HG03060 (cell line): ENCODE measurements around the gene TLE1.
"Not testable (repeated sequence)": the region's sequence is repeated elsewhere in the genome, so short reads cannot be mapped to it uniquely, and the experiment has no call there.

Experiments
- ATAC-seq: cut with Tn5 transposase; IDR thresholded peaks from one replicate; pipeline ENCODE4 v1.9.1; 2021; ENCODE audit warnings: low read depth, moderate number of reproducible peaks; ENCODE audit not compliant: unreplicated experiment

The TLE1 gene

DNA sequence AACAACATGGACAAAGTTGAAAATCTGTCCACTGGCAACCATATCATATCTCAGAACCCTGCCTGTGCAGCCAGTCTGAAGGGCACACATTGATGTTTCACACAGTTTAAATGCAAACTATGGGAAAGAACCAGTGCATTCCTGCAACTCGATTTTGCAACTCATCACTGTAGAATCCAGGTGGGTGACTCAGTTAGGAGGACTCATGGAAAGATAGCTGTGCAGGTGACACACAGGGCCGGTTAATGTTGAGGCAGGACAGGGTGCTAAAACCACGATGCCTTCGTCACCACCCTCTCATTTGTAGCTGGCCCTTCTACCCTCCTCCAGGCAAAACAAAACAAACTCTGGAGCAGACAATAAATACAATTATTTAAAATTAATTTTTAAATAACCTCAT, 62.8 kb downstream of the TLE1 start:
- no peak for ATAC-seq

DNA sequence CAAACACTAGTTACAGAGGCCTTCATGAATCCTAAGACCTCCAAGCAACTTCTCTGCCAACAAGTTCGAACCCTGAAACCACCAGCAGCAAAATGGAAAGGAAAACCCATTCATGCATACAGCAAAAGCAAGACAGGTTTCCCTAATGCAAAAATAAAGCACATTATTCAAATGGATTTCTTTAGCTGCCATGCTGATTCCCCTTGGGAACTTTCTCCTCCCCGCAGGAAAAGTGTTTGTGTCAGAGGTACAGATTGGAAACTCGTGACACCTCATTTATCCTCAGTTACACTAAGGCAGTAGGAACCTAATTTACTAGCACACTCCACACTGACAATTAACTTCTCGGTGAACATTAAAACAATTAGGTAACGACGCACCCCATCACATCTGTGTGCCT, 63.4 kb downstream of the TLE1 start:
- no peak for ATAC-seq

DNA sequence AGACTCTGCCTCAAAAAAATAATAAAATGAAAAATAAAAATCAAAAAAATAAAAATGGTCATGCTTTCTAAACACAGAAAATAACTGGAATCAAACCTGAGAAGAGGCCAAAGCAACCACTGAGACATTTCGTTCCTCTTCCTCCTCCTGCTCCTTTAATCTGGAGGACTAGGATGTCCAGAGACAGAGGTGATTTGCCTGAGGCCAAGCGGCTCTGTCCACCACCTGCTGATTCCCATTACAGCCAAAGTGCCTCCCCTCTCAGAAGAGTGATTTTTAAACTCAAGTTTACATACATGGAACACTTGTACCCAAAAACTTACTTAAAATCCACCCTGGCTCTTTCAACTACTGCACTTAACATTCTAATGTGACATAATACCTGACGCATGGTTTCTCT, 65.6 kb downstream of the TLE1 start:
- ATAC-seq = no peak

DNA sequence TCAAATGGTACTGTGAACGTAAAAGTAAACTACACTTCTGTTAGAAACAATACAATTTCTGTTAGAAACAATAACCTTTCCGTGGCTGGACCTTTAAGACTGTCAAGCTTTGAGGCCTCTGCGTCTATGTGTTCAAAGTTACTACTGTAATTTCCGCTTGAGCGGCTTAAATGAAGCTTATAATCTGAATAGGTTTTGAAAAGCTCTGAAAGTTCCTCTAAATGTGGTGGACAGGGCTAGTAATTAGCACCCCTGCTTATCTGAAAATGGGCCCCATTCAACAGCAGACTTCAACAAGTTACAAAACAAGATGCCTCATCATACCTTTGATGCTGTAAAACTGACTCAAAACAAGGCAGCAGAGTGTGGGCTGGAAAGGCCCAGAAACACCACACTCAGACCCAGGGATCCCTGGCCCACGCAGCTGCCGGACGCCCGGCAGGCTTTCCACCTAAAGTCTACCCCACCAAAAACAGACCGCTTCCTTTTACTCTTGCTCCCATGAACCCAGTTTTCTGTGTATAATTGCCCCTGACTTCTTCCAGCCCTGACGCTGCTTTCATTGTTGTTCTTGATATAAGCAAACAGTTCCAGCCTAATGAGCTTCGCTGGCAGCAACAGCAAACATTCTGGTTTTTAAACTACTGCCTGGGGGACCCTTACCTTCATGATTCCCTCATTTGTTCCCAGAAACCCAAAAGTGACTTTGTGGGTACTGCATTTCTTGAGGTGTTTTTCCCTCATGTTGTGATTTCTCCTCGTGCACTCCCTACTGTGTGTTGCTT, 66.7 kb downstream of the TLE1 start:
- no peak for ATAC-seq

DNA sequence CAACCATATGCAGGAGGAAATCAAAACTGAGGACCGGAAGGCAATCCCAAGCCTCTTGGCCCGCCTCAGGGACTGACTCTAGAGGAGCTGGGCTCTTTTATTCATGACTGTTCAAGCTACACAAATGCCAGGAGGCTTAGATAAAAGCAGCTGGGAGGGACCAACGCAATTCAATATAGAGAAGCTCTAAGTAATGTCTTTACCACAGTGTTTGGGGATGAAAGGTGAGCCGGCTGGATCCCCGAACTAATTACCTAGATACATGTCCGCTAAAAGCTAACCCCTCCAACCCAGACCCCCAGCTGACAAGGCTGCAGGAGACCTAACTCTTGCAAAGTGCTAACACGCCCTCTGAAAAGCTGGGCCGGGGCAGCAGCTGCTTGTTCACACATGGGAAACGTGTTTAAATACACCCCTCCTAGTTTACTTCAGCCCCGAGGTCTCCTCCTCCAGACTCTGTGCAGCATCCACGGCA, 67.5 kb downstream of the TLE1 start:
- ATAC-seq = no peak

DNA sequence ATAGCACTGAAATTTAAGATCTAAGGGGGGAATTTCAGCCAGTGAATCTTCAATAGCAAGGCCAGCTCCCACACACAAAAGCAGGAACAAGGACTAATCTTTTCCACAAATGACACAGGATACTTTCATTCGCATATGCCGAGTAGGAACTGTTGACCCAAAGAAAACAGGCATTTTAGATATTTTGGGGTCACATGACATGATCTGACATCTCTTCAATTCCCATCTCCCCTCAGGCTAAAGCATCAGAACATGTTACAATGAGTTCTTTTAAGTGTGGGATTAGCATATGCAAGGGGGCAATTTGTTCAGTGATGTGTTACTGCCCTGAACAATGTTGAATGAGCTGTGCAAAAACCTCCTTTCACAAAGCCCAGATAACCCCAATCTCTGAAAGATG, 68.2 kb downstream of the TLE1 start:
- ATAC-seq = no peak

DNA sequence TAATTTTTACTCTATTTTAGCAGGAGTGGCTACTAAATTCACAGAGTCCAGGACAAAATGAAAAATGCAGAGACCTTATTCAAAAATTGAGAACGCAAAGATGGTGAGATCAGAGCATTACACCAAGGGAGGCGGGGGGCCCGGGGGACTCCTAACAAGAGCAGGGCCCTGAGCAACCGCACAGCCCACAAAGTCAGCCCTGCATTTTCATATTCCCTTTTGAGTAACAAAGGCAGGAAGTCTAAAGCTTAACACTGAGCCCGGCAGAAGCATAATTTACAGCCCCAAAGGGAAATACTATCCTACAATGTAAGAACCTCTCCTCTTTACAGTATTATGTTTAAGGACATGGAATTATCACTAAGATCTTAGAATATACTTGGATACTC, 69.4 kb downstream of the TLE1 start:
- peak; percentile 48 for ATAC-seq

DNA sequence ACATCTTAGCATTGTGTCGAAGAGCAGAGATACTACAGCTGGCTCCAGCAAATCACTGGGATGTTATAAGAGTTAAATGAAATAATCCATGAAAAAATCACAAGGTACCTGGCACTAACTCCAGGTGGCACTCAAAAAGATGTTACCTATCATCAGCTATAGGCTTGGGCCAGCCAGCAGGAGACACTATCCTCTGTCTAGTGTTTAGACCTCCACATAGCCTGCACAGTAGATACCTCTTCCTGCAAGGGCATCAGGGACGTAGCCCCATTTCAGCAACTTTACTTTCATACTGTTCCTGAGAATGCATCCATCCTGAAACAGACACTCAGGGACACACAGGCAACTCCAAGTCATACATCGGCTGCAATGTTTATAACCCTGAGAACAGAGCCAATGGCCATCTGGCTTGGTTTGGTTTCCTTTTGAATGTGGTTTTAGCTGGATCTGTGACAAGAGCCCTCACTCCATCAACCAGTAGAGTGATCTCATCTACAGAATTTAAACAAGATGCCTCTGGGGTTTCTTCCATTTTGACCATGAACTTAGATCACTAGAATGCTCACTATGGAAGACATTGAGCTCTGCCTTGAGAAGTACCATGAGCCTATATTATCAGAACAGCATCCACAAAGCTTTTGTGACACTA, 69.9 kb downstream of the TLE1 start:
- peak; percentile 59 for ATAC-seq

DNA sequence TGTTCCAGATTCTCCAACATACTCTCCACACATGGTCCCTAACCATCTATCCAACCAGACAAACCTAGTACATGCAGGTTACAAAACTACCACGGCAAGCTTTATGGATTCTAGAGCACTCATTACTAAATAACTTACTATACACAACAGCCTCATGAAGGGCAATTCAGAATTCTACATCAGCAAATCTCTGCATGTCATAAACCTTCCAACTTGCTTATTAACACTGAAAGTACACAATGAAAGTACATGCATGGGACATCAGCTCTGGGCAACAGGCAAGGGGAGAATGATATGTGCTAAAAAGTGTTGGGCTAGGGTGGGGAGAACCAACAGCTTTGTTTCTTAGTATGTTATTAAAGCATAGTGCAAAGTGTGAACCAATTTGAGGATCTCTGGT, 70.4 kb downstream of the TLE1 start:
- ATAC-seq = no peak

DNA sequence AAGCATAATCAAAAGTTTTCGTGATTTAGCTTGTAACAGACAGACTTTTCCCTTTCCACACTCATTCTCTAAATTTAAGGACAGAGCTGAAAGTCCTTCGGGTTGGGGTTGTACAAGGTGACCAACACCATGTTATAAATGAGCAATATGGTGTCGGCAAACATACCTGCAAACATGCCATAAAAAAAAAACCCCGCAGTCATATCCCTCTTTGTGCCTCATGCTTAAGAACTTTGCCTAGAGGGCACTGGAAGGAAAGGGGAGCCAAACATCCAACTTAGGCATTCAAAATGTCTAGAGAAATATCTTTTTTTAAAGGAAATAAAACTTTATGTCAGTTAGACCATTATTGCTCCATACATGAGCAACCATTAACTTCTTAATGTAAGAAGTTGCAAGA, 73.2 kb downstream of the TLE1 start:
- no peak for ATAC-seq

DNA sequence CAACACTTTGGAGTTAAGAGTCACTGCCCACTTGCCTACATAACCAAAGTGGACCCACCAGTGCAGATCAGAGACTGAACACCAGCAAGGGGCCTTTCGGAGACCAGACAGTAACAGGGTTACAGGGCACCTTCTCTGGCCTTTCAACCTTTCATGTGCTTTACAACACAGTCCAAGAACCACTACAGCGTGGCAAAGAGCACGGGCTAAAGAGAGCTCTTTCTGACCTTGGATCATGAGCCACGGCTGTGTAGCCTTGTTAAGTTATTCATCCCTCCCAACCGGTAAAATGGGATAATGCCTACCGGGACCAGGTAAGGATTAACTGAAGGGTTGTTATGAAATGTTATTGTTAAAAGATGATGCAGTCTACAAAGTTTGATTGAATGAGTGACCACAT, 75.0 kb downstream of the TLE1 start:
- ATAC-seq = no peak

DNA sequence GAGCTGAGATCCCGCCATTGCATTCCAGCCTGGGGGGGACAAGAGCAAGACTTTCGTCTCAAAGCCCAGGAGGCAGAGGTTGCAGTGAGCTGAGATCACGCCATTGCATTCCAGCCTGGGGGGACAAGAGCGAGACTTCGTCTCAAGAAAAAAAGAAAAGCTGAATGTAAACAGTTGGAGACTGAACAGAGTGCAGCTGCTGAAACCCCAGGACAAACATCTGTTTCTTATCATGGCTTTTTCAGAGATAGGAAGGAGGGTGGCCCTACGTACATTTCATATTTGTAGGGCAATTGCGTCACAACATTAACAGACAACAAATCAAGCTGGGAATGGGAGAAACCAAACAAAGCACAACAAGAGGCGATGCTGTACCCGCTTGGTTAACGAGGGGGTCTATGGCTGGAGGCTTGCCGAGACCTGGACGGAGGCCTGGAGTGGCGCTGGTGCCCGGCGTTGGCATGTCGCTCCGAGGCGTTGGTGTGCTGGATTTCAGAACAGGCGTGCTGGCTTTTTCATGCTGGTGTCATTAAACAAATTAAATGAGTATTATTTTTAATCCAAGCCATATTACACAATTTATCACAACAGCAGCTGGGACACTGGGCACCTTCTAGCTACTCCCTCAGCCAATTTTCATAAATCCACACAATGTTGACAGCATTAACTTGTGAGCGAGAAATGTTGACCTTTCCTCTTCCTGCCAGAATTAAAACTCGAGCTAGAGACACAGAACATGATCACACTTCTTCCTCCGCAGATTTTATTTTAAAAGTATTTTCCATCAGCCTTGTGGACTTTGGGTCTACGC, 76.1 kb downstream of the TLE1 start:
- no peak for ATAC-seq

DNA sequence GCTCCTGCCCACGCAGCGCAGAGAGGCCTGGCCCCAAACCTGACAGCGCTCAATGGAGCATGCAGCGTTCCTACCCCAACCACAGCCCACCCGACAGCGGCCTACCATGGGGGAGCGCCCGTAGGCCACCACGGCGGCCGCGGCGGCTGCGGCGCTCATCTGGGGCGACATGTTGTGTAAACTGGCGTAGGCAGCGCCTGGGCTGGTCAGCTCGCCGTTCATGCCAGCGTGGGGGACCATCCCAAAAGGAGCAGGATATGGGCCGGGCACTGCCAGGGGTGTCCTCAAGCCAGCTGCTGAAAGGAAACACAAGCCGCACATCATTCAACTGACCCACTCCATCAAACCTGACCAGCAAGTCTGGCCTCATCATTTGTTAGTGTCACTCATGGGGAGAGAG, 77.7 kb downstream of the TLE1 start:
- no peak for ATAC-seq

DNA sequence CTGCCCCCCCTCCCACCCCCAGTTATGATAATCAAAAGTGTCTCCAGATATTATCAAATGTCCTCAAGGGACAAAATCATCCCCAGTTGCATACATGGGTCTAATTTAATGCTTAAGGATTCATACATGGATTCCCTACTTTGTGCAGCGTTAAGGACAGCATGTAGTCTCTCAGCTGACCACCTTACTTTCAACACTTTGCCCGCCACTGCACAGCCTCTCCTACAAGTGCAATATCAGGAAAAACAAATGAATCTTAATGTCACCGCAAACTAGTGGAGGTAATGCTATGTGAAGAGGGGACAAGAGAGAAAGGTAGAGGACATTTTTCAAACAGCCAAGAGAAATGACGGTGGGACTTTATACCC, 78.6 kb downstream of the TLE1 start:
- ATAC-seq = no peak

DNA sequence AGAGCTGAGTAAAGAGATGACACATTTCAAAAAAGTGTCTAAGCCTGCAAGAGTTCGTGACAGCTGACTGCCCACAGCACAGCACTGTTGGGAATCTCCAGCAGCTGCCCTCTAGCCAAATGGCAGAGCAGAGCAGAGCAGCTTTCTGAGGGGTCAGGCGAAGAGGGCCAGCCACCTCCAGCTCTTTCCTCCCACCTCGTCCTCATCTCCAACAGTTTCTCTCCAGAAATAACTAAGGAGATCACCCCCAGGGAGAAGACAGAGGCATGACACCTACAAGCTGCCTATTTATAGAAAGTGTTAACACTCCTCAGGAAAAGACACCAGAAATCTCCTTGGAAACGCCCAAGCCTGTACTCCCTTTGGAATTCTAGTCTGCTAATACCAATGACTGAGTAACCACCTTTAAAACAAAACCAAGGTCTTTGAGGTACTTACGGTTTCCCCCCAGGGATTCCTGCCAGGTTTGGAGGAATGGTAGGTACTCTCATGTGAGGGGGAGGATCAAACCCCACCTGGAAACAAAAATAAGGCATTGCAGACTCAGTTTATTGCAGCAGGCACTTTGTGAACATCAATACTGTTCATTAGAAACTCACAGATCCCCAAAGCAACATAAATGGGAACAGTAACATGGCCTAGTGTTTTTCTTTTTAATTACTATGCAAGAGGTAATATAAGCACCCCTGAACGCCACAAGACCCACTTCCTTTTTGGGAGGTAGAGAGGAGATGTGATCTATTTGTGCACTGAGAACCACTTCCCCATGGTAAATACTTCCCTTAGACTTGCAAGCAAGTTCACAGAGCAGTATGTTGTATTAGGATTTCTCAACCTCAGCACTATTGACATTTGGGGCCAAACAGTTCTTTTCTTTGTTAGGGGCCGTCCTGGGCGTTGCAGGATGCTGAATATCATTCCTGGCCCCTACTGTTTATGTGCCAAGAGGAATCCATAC, 79.3 kb downstream of the TLE1 start:
- ATAC-seq = peak; percentile 93

DNA sequence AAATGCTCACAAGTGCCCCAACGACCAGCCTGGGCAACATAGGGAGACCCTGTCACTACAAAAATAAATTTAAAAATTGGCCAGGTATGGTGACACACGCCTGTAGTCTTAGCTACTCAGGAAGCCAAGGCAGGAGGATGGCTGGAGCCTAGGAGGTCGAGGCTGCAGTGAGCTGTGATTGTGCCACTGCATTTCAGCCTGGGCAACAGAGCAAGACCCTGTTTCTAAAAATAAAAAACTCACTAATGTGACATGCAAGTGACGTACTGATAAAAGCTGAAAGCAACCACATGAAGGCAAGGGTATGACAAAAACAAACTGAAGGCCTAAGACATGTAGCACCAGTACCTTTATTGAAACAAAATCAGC, 81.1 kb downstream of the TLE1 start:
- ATAC-seq = no peak

DNA sequence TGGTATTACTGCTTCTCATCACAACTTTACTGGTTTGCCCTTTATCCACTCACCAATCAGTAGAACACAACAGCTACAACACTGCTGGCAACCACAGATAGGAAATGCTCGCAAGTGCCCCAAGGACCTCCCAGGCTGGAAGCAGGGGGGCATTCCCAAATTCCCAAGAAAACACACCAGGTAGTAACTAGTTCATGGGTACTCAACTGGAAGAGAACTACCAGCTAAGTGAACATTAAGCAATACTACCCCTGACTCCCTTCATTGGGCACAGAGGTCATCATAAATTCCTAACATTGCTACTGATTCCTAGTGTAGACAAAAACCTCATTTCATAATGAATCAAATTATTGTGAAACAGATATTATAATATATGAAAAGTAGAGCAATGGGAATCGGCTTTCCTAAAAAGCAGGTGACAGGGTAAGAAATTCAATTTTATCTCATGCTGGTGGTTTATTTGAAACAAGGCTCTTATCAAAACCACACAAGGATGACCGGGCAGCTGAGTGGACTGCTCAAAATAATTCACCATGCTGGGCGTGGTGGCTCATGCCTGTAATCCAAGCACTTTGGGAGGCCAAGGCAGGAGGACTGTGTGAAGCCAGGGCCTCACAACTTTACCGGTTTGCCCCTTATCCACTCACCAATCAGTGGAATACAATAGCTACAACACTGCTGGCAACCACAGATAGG, 81.6 kb downstream of the TLE1 start:
- ATAC-seq = no peak

DNA sequence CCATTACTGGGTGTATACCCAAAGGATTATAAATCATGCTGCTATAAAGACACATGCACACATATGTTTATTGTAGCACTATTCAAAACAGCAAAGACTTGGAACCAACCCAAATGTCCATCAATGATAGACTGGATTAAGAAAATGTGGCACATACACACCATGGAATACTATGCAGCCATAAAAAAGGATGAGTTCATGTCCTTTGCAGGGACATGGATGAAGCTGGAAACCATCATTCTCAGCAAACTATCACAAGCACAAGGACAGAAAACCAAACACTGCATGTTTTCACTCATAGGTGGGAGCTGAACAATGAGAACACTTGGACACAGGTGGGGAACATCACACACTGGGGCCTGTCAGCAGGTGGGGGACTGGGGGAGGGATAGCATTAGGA, 83.1 kb downstream of the TLE1 start:
- not testable (repeated sequence) for ATAC-seq

DNA sequence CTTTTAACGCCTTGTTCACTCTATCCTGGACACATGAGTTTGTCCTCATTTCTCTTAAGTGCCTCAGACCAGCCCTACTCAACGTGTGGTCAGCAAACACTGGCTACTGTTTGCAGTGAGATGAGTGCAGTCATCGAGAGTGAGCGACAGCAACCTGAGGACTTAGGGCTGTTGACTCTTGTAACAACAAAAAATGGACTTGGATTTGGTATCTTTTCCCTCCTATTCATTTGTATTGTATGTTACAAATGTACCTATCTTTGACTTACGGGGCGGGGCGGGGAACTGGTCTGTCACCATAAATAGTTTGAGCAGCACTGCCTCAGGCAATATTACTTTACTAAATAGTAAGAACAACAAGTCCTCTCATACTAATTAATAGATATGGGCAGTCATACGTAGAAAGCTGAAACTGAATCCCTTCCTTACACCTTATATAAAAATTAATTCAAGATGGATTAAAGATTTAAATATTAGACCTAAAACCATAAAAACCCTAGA, 84.1 kb downstream of the TLE1 start:
- ATAC-seq = no peak
